SH-SY5Y (cell line): ENCODE results near the gene NAT9.

ENCODE experiments used
- GATA2 ChIP-seq: IDR thresholded peaks from 2 replicates; pipeline ENCODE4 v1.6.1; 2011; ENCODE audit warnings: mild to moderate bottlenecking, low read depth, low read length
- GATA3 ChIP-seq: IDR thresholded peaks from 2 replicates; pipeline ENCODE4 v1.6.1; 2011; ENCODE audit warnings: low read depth, mild to moderate bottlenecking, low read length, moderate library complexity

The NAT9 gene, protein sequence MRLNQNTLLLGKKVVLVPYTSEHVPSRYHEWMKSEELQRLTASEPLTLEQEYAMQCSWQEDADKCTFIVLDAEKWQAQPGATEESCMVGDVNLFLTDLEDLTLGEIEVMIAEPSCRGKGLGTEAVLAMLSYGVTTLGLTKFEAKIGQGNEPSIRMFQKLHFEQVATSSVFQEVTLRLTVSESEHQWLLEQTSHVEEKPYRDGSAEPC

DNA sequence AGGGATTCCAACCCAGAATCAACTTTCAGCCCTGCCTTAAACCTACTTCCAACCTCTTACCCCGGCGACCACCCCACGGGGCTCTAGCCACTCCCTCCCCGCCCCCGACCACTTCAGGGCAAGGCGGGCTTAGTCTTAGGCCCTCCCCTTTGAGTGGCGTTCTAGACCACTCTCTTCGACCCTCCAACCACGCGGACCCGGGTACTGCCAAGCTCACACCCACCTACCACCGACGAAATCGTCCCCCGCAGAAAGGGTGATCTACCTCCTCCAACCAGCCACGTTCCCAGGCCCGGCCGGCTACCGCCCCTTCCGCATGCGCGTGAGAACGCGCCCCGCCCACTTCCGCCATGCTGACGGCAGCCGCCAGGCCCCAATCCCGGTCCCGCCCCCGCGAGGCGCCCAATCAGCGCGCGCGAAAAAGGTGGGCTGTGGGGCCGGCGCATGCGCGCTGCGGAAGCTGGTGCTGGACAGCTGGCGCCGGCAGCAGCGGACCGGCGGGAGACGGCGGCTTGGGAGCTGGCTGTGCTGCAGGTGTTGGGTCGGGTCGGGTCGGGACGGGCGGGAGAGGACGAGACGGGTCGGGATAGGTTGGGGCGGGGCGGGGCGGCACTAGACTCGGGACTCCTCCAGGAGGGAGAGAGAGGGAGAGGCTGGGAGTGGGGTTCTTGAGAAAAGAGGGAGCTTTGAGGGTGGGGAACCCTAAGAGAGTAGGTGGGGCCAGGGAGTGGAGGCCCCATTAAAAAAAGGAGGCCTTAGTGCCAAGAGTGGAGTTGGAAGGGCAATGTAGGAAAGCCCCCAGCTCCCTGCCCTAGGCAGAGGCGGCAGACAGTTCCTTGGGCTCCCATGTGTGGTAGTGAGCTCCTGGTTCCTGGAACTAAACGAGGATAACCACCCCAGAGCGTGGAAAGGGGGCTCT, at the start of gene NAT9:
Gene NAT9 (minus strand): TSS at position 302 of the 919 bp plus-strand sequence. CDS start 647 bp downstream, outside the sequence.
- TF ChIP-seq GATA2 (no peak), GATA3 (no peak)

DNA sequence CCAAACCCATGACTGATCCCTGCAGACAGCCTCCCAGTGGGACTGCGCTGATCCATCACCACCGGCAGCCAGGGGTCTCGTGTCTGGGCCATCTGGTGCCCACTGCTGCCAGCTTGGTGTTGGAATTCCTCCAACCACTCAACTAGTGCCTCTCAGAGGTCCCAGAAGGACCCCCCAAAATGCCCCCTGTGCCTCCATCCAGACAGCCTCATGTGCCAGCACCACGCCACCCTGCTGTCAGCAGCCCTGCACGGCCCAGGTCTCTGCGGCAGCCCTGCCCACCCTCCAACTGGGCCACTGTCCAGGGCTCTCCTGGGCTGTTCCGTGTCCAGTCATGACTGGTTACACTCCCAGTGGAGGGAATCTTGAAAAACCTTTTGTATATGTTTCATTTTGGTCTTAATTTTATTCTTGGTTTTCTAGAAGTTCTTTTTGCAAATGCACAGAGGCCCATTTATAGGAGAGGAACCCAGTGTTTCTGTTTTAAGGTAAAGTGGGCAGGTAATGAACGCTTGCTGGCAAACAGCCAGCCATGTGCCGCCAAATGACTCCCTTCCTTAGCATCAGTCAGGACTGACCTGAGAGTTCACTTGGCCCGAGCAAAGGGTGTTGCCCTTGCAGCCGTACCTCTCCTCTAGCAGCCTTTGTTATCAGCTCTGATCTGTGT, 48.9 kb upstream of the NAT9 start:
- TF ChIP-seq GATA3, result no peak
- TF ChIP-seq GATA2, result no peak

DNA sequence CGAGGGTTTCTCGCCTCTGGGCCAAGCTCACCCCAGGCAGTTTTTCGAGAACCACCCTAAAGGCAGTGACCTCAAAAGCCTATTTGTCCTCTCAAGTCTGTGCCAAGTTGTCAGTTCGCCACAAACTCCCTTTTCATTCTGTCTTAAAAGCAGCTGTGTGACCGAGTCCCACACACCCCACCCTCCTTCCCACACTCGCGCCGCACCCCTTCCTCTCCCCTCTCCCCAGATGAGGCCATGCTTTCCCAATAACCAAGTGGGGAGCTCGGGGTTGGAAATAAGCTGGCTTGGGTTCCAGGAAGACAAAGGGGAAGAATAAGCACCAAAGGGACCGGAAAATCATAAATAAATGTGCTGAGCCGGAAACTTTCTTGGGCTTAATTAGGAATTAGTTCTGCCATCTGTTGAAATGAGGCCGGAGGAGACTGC, 46.8 kb upstream of the NAT9 start:
- TF ChIP-seq GATA2 (no peak), GATA3 (no peak)

DNA sequence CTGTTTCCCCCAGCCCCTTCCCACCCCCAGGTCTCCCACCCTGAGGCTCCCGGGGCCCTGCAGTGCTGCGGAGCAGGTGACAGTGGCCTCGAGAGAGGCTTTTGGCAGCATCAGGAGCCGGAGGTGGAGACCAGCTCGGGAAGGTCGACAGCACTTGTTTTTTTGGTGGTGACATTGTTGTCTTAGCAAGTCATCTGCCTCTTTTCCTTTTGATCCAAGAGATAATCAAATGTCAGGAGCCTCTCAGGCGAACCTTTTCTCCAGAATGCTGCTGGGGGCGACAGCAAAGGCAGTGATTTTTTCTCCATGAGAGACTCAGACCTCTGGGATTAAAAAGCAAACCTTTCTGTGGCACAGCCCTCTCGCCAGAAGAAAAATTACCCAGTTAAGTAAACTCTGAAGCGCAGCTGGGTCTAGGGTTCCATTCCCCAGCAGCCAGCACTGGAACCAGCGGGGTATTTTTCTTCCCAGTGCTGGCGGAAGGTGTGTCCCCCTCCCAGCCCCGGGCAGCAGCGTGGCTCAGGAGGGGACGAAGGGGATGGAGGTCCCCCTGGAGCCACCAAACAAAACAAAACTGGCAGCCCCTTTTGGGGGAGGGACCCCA, 46.3 kb upstream of the NAT9 start:
- TF ChIP-seq GATA3 (no peak), GATA2 (no peak)

DNA sequence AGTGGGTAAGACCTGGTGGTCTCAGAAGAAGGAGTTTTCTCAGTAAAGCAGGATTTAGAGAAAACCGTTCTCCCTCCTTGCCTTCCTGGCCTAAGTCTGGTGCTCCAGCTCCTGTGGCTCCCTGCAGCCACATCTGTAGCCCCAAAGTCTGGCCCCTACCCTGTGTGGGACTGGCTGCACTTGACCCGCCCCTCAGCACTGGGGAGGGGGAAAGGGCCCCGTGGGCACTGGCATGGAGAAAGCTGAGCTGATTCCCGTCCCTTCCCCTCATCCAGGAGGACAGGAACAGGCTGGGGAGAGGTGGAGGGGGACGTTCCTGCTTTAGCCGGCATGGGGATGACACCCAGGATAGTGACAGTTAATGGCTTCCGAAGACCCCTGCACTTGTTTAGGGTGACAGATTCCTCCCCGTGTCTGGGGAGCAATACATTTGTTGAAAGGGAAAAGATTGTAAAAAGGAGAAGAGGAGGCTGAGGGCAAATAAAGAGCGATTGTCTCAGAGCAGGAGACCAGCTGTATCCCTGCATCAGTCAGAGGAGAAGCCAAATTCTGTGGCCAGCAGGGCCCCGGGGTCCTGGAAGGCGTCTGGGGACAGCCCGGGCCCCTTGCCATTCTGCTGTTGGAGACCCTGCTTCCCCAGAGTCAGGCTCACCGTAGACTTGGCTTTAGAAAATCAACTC, 45.6 kb upstream of the NAT9 start:
- TF ChIP-seq GATA2, result no peak
- TF ChIP-seq GATA3, result no peak

DNA sequence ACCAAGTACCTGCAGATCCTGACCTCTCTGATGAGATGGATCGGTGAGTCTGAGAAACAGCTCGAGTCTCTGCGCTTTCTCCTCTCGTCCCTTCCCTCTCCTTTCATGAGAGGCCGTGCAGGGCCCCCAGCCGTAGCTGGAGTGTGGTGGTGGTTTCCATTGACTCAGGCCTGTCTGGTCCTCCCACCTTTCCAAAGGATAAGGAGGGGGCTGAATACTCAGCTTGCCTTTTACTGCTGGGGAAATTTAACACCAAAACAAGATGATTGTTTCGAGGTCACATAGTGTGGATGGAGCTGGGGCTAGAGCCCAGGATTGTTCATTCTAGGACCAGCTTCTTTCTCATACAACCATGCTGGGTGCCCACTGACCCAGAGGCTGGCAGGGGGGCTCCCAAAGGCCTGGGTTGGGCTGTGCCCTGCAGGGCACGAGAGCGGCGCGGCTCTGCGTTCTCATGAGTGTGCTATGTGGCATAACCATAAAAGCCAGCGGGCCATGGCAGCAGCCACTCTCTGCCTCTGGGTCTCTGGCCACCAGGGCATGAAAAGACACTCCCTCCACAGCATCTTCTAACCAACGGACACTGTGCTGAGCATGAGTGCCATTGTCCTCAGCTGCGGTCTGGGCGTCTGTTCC, 43.8 kb upstream of the NAT9 start:
- TF ChIP-seq GATA2 (no peak), GATA3 (no peak)

DNA sequence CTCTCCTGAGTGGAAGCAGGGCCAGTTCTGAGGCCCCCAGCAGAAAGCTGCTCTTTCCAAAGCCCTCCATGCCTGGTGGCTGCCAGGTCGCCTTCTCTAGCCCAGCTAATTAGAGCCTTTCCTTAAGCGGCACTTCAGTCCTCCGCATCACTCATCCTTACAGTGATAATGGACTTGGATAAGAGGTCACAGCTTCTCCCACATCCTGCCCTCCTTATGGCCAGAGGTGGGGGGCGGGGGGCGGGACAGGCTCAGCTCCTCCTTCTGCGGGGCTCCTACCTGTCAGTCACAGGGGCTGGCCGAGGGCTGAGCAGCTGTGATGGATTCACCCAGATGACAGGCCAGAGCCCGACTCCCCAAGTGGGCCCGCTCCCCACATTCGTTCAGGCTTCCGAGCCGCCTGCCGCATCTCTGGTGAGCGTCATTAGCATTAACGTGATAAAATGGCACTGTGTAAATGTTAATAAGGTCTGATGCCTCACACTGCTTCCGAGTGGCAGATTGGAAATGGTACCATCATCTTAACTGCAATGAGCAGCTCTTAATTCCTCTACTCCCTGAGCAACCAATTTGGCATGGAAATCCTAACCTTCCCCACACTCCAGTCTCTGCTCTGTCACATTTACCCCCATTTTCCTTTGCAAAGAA, 42.3 kb upstream of the NAT9 start:
- TF ChIP-seq GATA2 (no peak), GATA3 (no peak)

DNA sequence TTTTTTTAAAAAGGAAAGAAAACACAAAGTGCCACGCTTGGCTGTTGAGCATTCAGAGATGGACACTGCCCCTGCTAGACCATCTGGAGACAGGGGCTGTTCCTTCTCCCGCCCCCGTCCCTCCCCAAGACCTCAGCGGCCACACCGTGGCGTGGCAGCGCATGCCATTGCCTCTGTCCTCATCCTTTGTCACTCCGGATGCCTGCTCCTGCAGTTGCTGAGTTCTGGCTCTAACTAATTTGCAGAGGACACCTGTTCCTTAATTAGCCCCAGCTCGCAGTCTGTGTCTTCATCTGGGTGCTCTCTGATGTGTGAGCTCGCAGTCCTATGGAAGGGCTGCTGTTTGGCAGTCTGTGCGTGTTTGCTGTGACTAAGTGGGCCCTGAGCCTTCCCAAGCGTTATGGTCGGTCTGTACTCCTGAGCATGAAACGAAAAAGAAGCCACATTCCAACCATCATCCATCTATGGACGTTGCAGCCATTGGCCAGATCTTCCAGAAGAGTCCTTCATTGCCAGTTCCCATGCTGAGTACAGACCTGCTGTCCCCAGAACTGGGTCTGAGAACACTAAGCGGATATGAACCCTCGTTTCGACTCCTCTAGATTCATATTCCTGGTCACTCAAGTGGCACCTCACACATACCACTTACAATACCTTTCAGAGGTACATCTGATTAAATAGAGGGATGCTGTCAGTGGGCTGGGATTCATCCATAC, 40.9 kb upstream of the NAT9 start:
- TF ChIP-seq GATA2 (no peak), GATA3 (no peak)

DNA sequence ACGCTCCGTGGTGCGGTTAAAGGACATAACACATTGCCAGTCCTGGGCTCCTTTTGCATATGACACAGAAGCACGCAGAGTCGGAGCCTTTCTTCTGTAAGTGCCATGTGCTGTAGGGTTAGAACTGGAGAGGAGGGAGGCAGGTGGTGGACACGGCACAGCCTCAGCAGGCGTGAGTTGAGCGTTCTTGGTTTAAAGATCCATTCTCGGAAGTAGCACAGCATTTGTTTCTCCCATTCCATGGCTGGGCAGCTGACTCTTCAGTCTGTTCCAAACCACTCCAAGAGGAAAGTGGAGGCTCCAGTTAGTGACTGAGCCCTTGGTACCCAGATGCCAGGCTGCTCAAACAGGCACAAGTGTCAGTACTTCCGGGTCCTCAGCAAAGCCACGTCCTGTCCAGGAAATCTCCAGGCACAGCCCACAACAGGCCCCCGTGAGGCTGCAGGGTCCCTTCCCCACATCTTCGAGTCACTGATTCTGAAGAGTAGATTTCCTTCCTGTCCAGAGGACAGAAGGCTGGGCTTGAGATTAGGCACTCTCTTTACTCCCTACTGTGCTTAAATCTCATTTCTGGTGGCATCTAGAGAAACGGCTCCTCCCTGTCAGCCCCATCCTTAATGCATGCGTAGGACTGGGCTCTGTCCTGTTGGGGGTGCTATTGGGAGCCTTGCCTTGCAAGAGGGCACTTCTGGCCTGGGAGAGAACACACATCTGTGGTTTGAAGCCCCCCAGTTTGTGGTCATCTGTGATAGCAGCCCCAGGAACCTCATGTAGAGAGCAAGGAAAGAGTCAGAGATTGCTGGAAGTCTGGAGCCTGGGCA, 39.6 kb upstream of the NAT9 start:
- TF ChIP-seq GATA3 (no peak), GATA2 (no peak)

DNA sequence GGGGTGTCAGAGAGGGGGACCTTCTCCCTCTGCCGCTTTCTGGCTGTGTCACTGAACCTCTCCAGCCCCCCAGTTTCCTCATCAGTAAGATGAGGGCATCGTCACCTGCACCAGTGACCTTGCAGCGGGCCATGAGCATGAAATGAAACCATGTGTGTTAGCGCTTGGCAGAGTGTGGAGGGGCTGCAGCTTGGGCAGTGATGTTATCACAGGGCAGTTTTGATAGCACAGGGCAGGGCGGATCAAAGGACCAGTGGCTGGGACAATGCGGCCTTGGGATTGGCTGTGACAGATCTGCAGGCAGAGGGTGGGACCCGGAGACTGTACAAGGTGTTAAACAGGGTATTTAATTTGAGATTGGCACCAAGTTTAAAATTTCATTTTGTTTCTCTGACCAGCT, 38.9 kb upstream of the NAT9 start:
- peak; percentile 75 for TF ChIP-seq GATA2
- TF ChIP-seq GATA3, result no peak

DNA sequence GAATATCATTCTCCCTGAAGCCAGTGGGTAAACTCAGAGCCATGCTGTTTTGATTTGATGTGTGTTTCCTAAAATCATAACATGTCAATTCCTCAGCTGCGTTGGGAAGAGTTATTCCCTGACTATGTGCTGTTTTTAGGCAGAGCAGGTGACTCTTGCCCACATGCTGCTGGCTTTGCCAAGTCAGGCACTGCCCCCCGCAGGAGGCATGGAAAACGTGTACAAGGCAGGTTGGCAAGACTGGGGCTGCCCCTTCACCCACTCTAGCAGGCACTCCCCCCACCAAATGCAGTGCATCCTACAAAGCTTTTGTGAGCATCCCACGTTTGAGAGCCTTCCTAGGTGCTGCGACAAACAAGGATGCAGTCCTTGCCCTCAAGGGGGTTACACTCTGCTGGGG, 38.3 kb upstream of the NAT9 start:
- TF ChIP-seq GATA3 (no peak), GATA2 (no peak)
